ENCODE data around the gene L3MBTL4. TPM values are rescaled to one million over a fixed set of nuclear protein-coding genes. Genes with fewer than 3 reads are reported as not detected.
A peak's percentile ranks its signal among the peaks of the same experiment; 100 is the strongest.

Gene L3MBTL4
- 0.26 and 0.29 TPM in 2 replicates for total RNA-seq

DNA sequence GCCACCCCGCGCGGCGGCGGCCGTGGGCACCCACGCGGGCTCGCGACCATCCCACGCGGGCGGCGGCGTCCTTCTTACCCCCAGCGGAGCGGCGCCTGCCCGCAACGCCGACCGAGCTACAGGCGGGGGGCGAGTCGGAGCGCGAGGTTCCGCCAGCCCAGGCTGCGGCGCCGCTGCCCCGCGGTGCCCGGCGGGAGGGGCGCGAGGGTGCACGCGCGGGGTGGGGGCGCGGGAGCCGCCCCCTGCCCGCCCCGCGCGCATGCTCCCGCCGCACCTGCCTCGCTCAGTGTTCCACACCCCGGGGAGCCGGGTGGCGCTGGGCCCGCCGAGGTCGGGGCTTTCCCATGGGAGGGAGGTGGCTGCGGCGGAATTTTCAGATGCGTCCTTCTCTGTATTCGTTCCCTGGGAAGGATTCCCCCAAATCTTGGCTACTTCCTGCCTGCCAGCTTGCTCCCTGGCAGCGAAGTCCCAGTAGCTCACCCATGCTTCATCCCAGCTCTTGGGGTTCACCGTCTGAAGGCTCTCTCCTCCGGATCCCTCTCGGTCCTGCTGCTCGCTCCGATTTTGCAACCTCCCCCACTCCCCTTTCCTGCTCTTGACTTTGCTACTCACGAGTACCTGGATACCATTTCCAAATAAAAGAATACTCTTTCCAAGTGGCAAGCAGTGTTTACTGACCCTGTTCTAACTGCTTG, at the start of gene L3MBTL4:
Gene L3MBTL4 (minus strand): TSS at position 189 of the 695 bp plus-strand sequence. CDS start 103,286 bp downstream, outside the sequence.
- Mint-ChIP-seq H3K9me3 (no peaks in the 10 kb centered on the region), H3K27me3 (ENCODE audit: insufficient read depth) (peaks cover 32% of the 10 kb centered on the region), H3K27ac (peak within 1 kb of the TSS; percentile 40), H3K4me3 (peak within 1 kb of the TSS; percentile 89), H3K36me3 (ENCODE audit: low read depth) (peaks cover 1% of the 10 kb centered on the region), H3K4me1 (ENCODE audit: low read depth) (peaks cover 6% of the 10 kb centered on the region)
- intact Hi-C loops (cut with micrococcal nuclease): no loop called here
- DNase-seq (ENCODE audit: low spot score): no peak

DNA sequence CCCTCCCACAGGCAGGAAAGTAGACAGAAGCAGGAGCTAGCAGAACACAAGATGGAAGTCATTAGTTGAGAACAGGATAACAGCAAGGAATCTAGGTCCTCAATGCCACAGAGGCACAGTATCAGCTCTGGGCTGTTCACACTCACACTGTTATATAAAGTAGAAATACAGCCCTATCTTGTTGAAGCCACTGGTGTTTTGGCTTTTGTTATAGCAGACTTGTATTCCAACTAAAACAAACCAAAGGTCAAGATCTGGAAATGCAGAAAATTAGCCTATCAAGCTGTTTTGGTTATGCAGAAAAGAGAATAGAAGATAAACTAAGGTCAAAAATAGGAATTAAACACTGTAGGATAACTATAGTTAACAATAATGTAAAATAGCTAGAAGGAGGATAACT, 37.5 kb upstream of the L3MBTL4 start:
- H3K27me3 Mint-ChIP-seq (ENCODE audit: insufficient read depth): no peaks in the 10 kb centered on the region
- intact Hi-C loops (cut with micrococcal nuclease): no loop called here
- no peak overlapping the region for H3K4me3 Mint-ChIP-seq
- H3K27ac Mint-ChIP-seq: no peak overlapping the region
- no peak for DNase-seq (ENCODE audit: low spot score)
- H3K9me3 Mint-ChIP-seq: no peaks in the 10 kb centered on the region
- H3K4me1 Mint-ChIP-seq (ENCODE audit: low read depth): no peaks in the 10 kb centered on the region
- H3K36me3 Mint-ChIP-seq (ENCODE audit: low read depth): no peaks in the 10 kb centered on the region

DNA sequence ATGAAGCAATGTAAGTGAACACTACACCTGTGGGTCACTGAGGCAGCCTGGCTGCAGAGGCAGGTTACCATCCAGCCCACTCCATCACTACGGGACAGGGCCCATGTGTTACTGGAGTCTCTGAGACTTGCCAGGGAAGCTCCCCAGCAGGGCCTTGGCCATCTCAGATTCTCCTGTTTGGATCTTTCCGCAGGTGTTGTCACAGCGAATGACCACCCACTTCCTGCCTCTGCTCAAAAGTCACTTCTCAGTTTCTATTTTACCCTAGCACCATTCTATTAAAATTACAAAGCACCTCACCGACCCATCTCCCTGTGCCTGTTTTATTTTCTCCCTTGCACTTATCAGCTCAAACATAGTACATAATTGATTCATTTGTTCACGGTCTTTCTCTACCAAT, 34.5 kb upstream of the L3MBTL4 start:
- no peak for DNase-seq (ENCODE audit: low spot score)
- Mint-ChIP-seq H3K4me3 (no peak overlapping the region), H3K36me3 (ENCODE audit: low read depth) (no peaks in the 10 kb centered on the region), H3K9me3 (no peaks in the 10 kb centered on the region), H3K4me1 (ENCODE audit: low read depth) (no peaks in the 10 kb centered on the region), H3K27ac (no peak overlapping the region), H3K27me3 (ENCODE audit: insufficient read depth) (no peaks in the 10 kb centered on the region)
- intact Hi-C loops (cut with micrococcal nuclease): no loop called here

DNA sequence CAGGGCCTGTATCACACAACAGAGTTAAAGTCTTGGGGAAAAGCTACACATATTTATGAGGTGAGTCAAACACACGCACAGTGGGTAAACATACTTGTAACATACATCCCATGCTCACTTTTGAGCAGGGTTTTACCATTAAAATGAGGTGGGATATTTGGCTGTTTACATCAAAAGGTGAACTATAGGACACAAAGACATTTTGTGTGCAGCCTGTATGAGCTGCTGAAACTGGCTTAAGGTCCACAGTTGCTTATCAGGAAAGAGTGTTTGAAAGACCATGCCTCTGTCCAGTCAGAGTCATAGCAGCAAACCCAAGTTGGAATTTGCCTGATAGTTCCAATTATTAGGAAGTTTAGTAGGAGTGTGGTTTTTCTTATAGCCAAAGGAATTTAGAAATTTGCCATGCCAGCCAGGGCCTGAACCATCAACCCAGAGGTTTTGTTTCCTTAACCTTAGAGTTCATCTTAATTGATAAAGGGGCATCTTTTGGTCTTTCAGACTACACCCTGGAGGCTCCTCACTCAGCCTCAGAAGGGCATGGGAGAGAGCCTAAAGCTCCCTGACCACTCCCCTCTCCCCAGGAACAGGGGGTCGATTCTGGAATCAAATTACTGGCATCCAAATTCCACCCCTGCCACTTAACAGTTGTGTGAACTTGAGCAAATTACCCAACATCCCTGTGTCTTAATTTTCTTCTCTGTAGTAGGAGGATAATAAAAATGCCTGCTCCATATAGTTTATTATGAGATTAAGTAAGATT, 29.9 kb upstream of the L3MBTL4 start:
- Mint-ChIP-seq H3K4me1 (ENCODE audit: low read depth) (no peaks in the 10 kb centered on the region), H3K9me3 (no peaks in the 10 kb centered on the region), H3K4me3 (no peak overlapping the region), H3K27me3 (ENCODE audit: insufficient read depth) (no peaks in the 10 kb centered on the region), H3K27ac (no peak overlapping the region), H3K36me3 (ENCODE audit: low read depth) (no peaks in the 10 kb centered on the region)
- intact Hi-C loops (cut with micrococcal nuclease): no loop called here
- DNase-seq (ENCODE audit: low spot score): no peak

DNA sequence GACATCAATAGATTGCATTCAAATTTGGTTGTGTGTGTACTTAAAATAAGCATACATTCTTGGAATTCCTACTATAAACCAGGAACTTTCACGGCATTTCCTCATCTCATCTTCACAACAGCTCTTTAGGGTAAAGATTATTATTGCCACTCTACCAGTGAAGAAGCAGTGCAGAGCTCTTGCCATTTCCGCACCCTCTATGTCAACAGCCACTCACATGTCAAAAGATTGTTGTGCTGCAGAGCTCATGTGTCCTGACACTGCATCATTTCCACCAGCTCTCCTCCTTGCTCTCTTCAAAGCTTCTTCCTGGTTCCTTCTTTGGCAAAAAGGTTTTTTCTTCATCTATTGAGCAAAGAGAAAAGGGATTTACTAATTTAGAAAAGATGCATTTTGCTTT, 26.5 kb upstream of the L3MBTL4 start:
- Mint-ChIP-seq H3K27ac (no peak overlapping the region), H3K36me3 (ENCODE audit: low read depth) (no peaks in the 10 kb centered on the region), H3K4me3 (no peak overlapping the region), H3K4me1 (ENCODE audit: low read depth) (no peaks in the 10 kb centered on the region), H3K9me3 (no peaks in the 10 kb centered on the region), H3K27me3 (ENCODE audit: insufficient read depth) (no peaks in the 10 kb centered on the region)
- intact Hi-C loops (cut with micrococcal nuclease): no loop called here
- DNase-seq (ENCODE audit: low spot score): no peak

DNA sequence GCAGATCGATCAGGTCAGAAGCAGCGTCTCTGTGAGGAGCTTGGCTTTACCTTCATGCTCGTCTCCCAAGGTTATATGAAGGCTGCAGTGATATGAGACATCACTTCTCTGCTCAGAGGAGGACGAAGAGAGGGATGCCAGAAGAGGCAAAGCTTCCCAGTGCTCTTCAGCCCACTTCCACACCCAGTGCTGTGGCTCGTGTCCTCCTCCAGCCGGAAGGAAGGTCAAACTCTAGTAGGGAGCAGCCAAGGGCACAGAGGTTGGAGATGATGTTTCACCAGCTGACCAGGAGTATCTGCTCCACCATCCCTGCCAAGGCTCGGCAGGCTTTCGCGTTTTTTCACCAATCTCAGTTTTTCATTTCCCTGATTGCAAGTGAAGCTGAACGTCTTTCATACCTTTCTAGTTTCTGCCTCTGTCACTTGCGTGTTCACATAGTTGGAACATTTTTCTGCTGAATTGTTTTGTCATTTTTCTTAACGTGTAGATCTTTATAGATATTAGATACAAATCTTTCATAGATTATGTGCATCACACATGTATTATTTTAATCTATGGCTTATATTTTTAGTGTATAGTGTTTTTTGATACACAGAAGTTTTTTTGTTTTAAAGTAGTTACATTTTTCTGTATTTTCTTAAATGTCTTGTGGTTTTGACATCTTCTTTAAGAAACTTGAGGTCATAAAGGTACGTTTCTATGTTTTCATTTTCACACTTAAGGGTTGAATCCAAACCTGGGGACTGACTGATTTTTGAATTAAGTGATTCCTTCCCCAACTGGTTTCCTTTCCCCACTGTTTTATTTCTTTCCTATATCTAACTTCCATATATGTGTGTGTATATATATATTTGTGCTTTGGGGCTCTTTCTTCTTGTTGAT, 23.5 kb upstream of the L3MBTL4 start:
- H3K4me3 Mint-ChIP-seq: no peak overlapping the region
- intact Hi-C loops (cut with micrococcal nuclease): no loop called here
- no peaks in the 10 kb centered on the region for H3K27me3 Mint-ChIP-seq (ENCODE audit: insufficient read depth)
- no peak overlapping the region for H3K27ac Mint-ChIP-seq
- no peak for DNase-seq (ENCODE audit: low spot score)
- no peaks in the 10 kb centered on the region for H3K4me1 Mint-ChIP-seq (ENCODE audit: low read depth)
- H3K9me3 Mint-ChIP-seq: no peaks in the 10 kb centered on the region
- no peaks in the 10 kb centered on the region for H3K36me3 Mint-ChIP-seq (ENCODE audit: low read depth)

DNA sequence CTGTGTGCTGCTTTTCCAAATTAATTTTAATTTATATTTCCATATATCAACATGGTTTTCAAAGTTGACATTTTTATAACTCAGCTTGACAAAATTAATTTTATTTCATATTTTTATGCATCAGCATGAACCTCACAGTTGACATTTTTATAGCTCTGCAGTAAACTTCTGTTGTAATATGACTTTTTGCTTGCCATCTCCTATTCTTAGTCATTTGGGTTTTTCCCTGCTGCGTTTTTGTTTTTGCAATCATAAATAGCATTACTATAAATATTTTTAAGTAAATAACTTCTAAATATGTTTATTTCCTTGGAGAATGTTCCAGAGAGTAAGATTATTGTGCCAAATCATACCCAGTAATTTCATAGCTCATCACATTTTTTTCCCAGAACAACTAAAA, 21.0 kb upstream of the L3MBTL4 start:
- Mint-ChIP-seq H3K4me1 (ENCODE audit: low read depth) (no peaks in the 10 kb centered on the region), H3K27ac (no peak overlapping the region), H3K27me3 (ENCODE audit: insufficient read depth) (no peaks in the 10 kb centered on the region), H3K4me3 (no peak overlapping the region), H3K9me3 (no peaks in the 10 kb centered on the region), H3K36me3 (ENCODE audit: low read depth) (no peaks in the 10 kb centered on the region)
- no peak for DNase-seq (ENCODE audit: low spot score)
- intact Hi-C loops (cut with micrococcal nuclease): no loop called here

DNA sequence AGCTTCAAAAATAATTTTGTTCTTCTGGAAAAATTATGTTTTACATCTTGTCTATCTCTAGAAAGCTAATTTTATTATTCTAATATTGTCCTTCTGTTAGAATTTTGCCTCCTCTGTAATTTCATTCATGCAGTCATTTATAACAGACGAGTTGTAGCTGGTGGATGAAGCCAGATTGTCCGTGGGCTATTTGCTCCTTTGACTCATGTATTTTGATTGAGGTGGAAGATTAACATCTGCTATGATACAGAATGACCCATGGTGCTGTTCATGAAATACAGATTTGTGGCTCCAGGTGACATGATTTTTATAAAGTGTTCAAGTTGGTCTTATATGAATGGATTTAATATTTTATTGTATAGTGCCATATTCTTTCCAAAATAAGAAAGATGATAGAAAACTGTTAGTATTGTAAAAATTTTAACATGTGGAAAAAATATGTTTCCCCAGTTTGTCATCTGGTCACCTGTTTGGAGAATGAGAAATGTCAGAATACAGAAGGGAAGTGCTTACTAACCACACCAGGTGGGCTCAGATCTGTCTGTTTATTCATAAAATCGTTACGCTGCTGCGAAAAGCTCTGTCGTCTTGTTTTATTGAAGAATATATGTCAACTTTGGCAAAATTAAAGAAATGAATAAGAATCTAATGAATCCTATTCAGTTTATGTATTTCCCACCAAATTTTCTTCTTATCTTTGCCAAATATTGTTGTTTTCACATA, 20.4 kb upstream of the L3MBTL4 start:
- Mint-ChIP-seq H3K9me3 (no peaks in the 10 kb centered on the region), H3K36me3 (ENCODE audit: low read depth) (no peaks in the 10 kb centered on the region), H3K4me1 (ENCODE audit: low read depth) (no peaks in the 10 kb centered on the region), H3K27ac (no peak overlapping the region), H3K27me3 (ENCODE audit: insufficient read depth) (no peaks in the 10 kb centered on the region), H3K4me3 (no peak overlapping the region)
- DNase-seq (ENCODE audit: low spot score): no peak
- intact Hi-C loops (cut with micrococcal nuclease): no loop called here

DNA sequence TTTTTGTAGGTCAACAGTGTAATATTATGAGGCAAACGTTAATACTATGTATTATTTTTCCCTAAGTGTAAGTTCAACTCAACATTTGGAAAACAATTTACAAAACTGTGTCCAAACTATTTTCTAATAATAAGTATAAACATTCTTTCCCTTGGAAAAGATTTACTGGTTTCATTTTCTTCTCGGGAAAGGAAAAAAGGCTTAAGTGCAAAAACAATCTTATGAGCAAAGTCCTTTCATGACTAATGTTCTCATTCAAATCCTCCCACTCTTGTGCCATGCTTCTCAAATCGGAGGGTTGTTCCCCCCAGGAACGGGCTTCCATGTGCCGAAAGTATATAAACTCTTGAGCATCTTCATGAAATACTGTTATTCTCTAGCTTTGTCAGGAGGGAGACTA, 19.8 kb upstream of the L3MBTL4 start:
- Mint-ChIP-seq H3K4me1 (ENCODE audit: low read depth) (no peaks in the 10 kb centered on the region), H3K27ac (no peak overlapping the region), H3K4me3 (no peak overlapping the region), H3K27me3 (ENCODE audit: insufficient read depth) (no peaks in the 10 kb centered on the region), H3K36me3 (ENCODE audit: low read depth) (no peaks in the 10 kb centered on the region), H3K9me3 (no peaks in the 10 kb centered on the region)
- no peak for DNase-seq (ENCODE audit: low spot score)
- intact Hi-C loops (cut with micrococcal nuclease): no loop called here

DNA sequence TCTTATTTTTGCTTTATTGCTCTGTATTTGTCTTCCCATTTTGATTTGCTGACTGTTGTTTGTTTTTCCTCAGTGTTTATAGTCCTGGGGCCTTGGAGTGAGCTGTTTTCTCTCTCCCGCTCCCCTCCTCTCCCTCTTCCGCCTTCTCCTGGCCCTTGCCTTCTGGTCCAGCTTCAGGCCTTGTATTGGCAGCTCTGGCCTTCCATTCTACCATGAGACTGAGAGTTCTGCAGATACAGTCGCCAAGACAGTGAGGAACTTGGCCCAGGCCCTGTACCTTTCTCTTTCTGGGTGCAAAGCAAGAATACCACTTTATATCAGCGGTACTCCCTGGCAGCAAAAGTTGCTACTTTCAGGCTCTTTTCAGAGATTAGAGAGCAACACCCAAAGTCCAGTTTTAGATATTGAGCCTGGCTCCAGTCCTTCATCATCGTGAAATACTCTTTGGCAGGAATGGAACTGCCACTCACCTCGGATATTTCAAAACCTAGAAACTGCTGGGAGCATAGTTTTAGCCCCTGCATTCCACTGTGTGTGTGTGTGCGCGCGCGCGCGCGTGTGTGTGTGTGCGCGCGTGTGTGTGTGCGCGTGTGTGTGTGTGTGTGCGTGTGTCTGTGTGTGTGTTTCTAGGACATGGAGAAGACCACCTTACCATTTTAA, 17.1 kb upstream of the L3MBTL4 start:
- H3K4me1 Mint-ChIP-seq (ENCODE audit: low read depth): no peaks in the 10 kb centered on the region
- no peak overlapping the region for H3K4me3 Mint-ChIP-seq
- no peak overlapping the region for H3K27ac Mint-ChIP-seq
- no peaks in the 10 kb centered on the region for H3K9me3 Mint-ChIP-seq
- no peaks in the 10 kb centered on the region for H3K36me3 Mint-ChIP-seq (ENCODE audit: low read depth)
- DNase-seq (ENCODE audit: low spot score): no peak
- intact Hi-C loops (cut with micrococcal nuclease): no loop called here
- peaks cover 2% of the 10 kb centered on the region for H3K27me3 Mint-ChIP-seq (ENCODE audit: insufficient read depth)

DNA sequence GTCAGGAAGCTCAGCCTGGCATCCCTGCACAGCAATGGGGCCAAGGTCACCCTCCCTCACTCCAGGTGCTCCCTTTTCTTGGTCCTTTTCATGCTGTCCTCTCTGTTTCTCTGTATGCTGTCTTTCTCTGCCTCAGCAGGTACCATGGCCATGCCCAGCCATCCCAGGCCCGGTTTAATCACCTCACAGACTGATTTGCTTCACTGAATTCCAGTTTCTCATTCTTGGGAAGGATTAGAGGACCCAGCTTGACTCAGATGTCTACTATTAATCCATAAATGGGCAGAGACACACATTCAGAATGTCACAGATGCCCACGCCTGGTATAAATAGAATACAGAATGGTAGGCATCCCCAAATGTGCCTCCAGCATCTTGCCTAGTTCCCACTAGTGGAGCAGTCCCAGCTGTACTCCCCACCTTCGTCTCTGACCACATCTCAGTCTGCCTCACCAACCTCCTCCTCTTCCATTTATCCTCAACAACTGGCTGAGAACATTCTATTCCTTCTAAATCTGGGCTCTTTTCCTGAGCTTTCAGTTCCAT, 14.2 kb upstream of the L3MBTL4 start:
- intact Hi-C loops (cut with micrococcal nuclease): no loop called here
- H3K9me3 Mint-ChIP-seq: no peaks in the 10 kb centered on the region
- H3K27ac Mint-ChIP-seq: no peak overlapping the region
- no peak for DNase-seq (ENCODE audit: low spot score)
- H3K27me3 Mint-ChIP-seq (ENCODE audit: insufficient read depth): peaks cover 2% of the 10 kb centered on the region
- H3K36me3 Mint-ChIP-seq (ENCODE audit: low read depth): no peaks in the 10 kb centered on the region
- H3K4me1 Mint-ChIP-seq (ENCODE audit: low read depth): no peaks in the 10 kb centered on the region
- no peak overlapping the region for H3K4me3 Mint-ChIP-seq

DNA sequence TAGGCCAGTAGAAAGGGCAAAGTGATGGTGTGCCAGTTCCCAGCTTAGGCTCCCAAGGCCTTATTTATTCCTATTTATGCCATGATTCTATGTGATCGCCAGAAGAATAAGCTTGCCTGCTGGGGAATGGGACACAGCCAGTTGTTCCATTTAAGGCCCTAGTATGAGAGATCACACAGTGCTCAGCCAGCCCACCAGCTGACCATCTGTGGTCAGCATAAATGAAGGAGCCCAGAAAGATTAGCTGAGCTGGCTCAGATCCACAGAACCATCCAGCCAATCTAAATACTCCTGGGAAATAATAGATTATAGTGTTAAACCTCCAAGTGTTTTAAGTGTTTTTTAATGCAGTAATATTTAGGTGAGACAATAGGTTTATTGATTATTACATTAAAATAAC, 12.6 kb upstream of the L3MBTL4 start:
- H3K4me3 Mint-ChIP-seq: no peak overlapping the region

More for the DNA sequence above, 12.6 kb upstream of the L3MBTL4 start:
- intact Hi-C loops (cut with micrococcal nuclease): no loop called here
- H3K4me1 Mint-ChIP-seq (ENCODE audit: low read depth): no peaks in the 10 kb centered on the region
- H3K36me3 Mint-ChIP-seq (ENCODE audit: low read depth): no peaks in the 10 kb centered on the region
- no peak overlapping the region for H3K27ac Mint-ChIP-seq
- DNase-seq (ENCODE audit: low spot score): no peak
- H3K27me3 Mint-ChIP-seq (ENCODE audit: insufficient read depth): peaks cover 2% of the 10 kb centered on the region
- no peaks in the 10 kb centered on the region for H3K9me3 Mint-ChIP-seq
